ENCODE measurements around the gene SESN1.

DNA sequence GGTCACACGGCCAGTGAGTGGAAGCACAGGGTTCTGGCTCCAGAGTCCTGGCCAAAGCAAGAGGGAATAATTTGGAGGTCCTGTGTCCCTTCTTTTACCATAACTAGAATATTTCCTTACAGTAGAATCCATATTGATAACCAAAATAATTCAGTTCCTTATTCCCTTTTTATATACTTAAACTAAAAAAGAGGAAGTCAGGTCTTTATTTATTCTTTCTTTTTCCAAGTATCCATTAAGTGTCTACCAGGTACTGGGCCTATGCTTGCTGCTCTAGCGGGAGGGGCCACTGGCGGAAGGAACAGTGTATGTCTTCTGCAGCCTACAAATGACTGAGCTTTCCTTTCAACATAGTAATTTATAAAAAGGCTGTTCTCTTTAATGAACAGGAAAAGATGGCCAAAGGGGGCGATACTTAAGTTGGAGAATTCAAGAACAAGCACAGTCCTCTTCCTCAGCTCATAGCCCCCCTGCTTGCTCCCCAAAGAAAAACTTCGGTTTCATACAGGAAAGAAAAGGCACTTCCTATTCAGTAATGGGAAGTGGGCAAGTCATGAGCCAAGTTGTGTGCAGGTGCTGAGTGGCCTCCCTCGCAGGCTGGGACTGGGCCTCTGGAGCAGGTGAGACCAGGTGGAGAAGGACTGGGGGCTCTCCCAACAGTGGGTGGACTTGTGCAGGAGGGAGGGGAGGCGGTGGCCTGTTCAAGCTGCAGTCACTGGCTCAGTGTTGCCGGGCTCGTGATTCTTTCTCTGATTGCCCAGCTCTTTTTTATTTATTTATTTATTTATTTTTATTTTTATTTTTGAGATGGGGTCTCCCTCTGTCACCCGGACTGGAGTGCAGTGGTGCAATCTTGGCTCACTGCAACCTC, 135.5 kb downstream of the SESN1 start:
- no peak for TF ChIP-seq POLR2AphosphoS5 (IDR thresholded peaks at IDR 0.05; ENCODE audit: low read depth, low read length)
- TF ChIP-seq POLR2A (IDR thresholded peaks at IDR 0.05; ENCODE audit: low read depth, low read length), result no peak
- no peak for TF ChIP-seq TAF1 (IDR thresholded peaks at IDR 0.05; ENCODE audit: borderline replicate concordance, low read depth, low read length)

Measured in GM12892 (cell line).